IPS-18a (cell line): ENCODE results near the gene AMBRA1.

ENCODE experiments used
- H3K27ac ChIP-seq: one replicate; pipeline ENCODE4 v1.5.1; 2013; ENCODE audit warnings: low read length
- H3K27me3 ChIP-seq: one replicate; pipeline ENCODE4 v1.6.1; 2013; ENCODE audit warnings: mild to moderate bottlenecking, low read length; ENCODE audit not compliant: control insufficient read depth, insufficient read depth
- H3K36me3 ChIP-seq: one replicate; pipeline ENCODE4 v1.6.1; 2013; ENCODE audit warnings: low read depth, low read length; ENCODE audit not compliant: control insufficient read depth
- H3K4me1 ChIP-seq: one replicate; pipeline ENCODE4 v1.6.1; 2013; ENCODE audit warnings: low read depth, low read length; ENCODE audit not compliant: control insufficient read depth
- H3K4me3 ChIP-seq: one replicate; pipeline ENCODE4 v1.5.1; 2013; ENCODE audit warnings: low read length
- H3K9ac ChIP-seq: one replicate; pipeline ENCODE4 v1.6.1; 2013; ENCODE audit warnings: mild to moderate bottlenecking, low read length, moderate library complexity
- H3K9me3 ChIP-seq: one replicate; pipeline ENCODE4 v1.6.1; 2013; ENCODE audit warnings: low read depth, low read length; ENCODE audit not compliant: control insufficient read depth

AMBRA1 gene

GRCh38 chr11:46431211-46431610 is 162.6 kb downstream of the AMBRA1 start:
- Histone ChIP-seq H3K9me3 (no peaks in the 10 kb centered on the region), H3K4me1 (peaks cover 13% of the 10 kb centered on the region), H3K27me3 (no peaks in the 10 kb centered on the region), H3K4me3 (no peak overlapping the region), H3K9ac (no peak overlapping the region), H3K27ac (no peak overlapping the region), H3K36me3 (peaks cover 8% of the 10 kb centered on the region)

GRCh38 chr11:46429717-46430116 is 164.1 kb downstream of the AMBRA1 start:
- H3K27me3 ChIP-seq = no peaks in the 10 kb centered on the region
- H3K27ac ChIP-seq = no peak overlapping the region
- no peaks in the 10 kb centered on the region for H3K4me1 ChIP-seq
- H3K9me3 ChIP-seq = no peaks in the 10 kb centered on the region
- peaks cover 8% of the 10 kb centered on the region for H3K36me3 ChIP-seq
- H3K9ac ChIP-seq = no peak overlapping the region
- no peak overlapping the region for H3K4me3 ChIP-seq

DNA sequence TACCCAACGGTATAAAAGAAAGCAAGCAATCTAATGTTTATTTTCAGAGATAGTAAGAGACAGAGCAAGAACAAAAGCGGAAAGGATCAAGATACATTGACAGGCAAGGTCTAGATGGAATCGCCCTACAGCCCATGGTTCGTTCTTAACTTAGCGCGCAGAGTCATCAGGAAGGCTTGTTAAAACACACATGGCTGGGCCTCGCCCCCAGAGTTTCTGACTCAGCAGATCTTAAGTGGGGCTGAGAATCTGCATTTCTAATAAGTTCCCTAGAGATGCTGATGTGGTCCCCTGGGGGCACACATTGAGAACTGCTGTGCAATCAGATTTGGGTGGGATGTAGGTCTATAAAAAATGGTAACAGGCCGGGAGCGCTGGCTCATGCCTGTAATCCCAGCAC is 166.5 kb downstream of the AMBRA1 start:
- Histone ChIP-seq H3K4me1 (no peaks in the 10 kb centered on the region), H3K9ac (no peak overlapping the region), H3K4me3 (no peak overlapping the region), H3K36me3 (no peaks in the 10 kb centered on the region), H3K27ac (no peak overlapping the region), H3K9me3 (no peaks in the 10 kb centered on the region), H3K27me3 (no peaks in the 10 kb centered on the region)

GRCh38 chr11:46426233-46426991 is 167.4 kb downstream of the AMBRA1 start:
- H3K27ac ChIP-seq = no peak overlapping the region
- no peaks in the 10 kb centered on the region for H3K9me3 ChIP-seq
- H3K4me1 ChIP-seq = no peaks in the 10 kb centered on the region
- H3K9ac ChIP-seq = no peak overlapping the region
- peaks cover 6% of the 10 kb centered on the region for H3K36me3 ChIP-seq
- no peaks in the 10 kb centered on the region for H3K27me3 ChIP-seq
- H3K4me3 ChIP-seq = no peak overlapping the region

- Histone ChIP-seq H3K4me1 (peaks cover 3% of the 10 kb centered on the region), H3K9me3 (no peaks in the 10 kb centered on the region), H3K27ac (no peak overlapping the region), H3K9ac (no peak overlapping the region), H3K36me3 (peaks cover 6% of the 10 kb centered on the region), H3K27me3 (no peaks in the 10 kb centered on the region), H3K4me3 (no peak overlapping the region)
Measured at GRCh38 chr11:46422588-46422987, 171.2 kb downstream of the AMBRA1 start.

DNA sequence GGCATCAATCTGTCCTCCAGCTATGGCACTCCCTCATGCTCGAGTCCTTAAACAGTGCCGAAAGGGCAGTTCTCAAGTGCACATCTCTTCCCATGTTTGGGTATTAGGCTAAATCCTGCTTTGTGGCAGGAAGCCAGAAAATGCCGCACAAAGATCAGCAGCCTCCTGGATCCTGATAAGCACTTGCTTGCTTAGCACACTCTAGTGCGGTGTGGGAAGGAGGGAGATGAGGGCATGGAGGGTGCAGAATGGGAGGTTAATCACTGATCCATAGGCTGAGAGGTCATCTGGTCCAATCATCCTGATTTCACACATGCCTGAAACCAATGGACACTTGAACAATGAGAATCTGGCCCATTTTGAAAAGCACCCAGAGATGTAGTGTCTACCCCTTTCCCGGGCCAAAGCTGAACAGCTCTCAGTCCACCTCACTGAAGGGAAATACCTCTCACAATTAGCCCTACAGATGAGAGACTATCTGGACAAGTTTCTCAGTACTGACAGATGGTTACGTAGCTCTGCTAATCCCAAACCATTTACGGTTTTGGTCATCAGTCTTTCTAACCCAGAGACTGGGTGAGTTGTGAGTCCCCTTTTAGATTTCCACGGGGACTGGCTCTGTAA is 172.5 kb downstream of the AMBRA1 start:
- Histone ChIP-seq H3K27ac (no peak overlapping the region), H3K4me1 (peaks cover 7% of the 10 kb centered on the region), H3K4me3 (no peak overlapping the region), H3K9ac (no peak overlapping the region), H3K27me3 (no peaks in the 10 kb centered on the region), H3K36me3 (peaks cover 6% of the 10 kb centered on the region), H3K9me3 (no peaks in the 10 kb centered on the region)

DNA sequence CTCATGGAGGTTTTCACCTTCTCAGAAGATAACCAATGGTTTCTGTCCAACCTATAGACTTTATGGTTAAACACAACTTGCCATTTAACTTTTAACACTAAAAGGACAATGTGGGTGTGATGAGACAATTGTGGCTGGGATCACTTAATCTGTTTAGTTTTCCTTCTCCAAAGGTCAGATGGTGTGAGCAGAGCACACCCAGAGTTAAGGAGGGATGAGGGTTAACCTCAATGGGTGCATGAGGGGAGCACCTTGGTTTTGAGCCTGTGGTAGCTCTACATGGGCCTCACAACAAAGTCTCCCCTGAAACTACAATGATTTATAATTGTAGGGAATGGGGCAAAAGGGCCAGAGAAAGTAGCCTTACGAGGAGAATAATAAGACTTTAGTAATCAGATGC is 173.3 kb downstream of the AMBRA1 start:
- peaks cover 7% of the 10 kb centered on the region for H3K4me1 ChIP-seq
- no peak overlapping the region for H3K9ac ChIP-seq
- H3K9me3 ChIP-seq = no peaks in the 10 kb centered on the region
- H3K27me3 ChIP-seq = no peaks in the 10 kb centered on the region
- no peak overlapping the region for H3K4me3 ChIP-seq
- H3K27ac ChIP-seq = no peak overlapping the region
- peaks cover 11% of the 10 kb centered on the region for H3K36me3 ChIP-seq

GRCh38 chr11:46418751-46419150 is 175.1 kb downstream of the AMBRA1 start:
- Histone ChIP-seq H3K4me1 (peaks cover 7% of the 10 kb centered on the region), H3K4me3 (no peak overlapping the region), H3K9me3 (no peaks in the 10 kb centered on the region), H3K36me3 (peaks cover 16% of the 10 kb centered on the region), H3K9ac (no peak overlapping the region), H3K27me3 (no peaks in the 10 kb centered on the region), H3K27ac (no peak overlapping the region)

DNA sequence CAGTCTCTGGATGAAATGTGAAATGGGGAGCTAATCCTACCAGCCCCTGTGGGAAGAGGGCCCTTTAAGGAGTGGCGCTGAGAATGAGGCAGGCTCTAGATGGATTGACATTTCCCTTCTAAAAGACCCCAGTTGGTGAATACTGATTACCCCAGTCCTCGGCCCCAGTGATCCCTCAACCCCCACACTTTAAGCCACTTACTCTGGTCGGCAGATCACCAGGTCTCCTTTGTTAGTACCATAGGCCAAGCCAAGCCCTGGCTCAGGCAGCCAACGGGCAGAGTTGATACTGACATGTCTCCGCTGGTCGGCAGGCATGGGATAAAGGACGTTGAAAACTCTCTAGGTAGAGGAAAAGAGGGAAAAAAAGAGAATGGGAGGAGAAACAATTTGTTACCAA is 176.1 kb downstream of the AMBRA1 start:
- peaks cover 20% of the 10 kb centered on the region for H3K36me3 ChIP-seq

GRCh38 chr11:46414879-46415278 is 178.9 kb downstream of the AMBRA1 start:
- no peaks in the 10 kb centered on the region for H3K9me3 ChIP-seq
- H3K27ac ChIP-seq = no peak overlapping the region
- peaks cover 7% of the 10 kb centered on the region for H3K4me1 ChIP-seq
- H3K4me3 ChIP-seq = no peak overlapping the region
- H3K9ac ChIP-seq = no peak overlapping the region
- peaks cover 14% of the 10 kb centered on the region for H3K36me3 ChIP-seq
- H3K27me3 ChIP-seq = no peaks in the 10 kb centered on the region

More for the DNA sequence above, 176.1 kb downstream of the AMBRA1 start:
- Histone ChIP-seq H3K27me3 (no peaks in the 10 kb centered on the region), H3K4me3 (no peak overlapping the region), H3K9me3 (no peaks in the 10 kb centered on the region), H3K9ac (no peak overlapping the region), H3K27ac (no peak overlapping the region), H3K4me1 (peaks cover 7% of the 10 kb centered on the region)

GRCh38 chr11:46414466-46414796 is 179.4 kb downstream of the AMBRA1 start:
- no peaks in the 10 kb centered on the region for H3K9me3 ChIP-seq

More at GRCh38 chr11:46414466-46414796, 179.4 kb downstream of the AMBRA1 start:
- Histone ChIP-seq H3K27ac (no peak overlapping the region), H3K27me3 (no peaks in the 10 kb centered on the region), H3K36me3 (peaks cover 18% of the 10 kb centered on the region), H3K4me3 (no peak overlapping the region), H3K4me1 (peaks cover 7% of the 10 kb centered on the region), H3K9ac (no peak overlapping the region)
